PFSK-1 (cell line): ENCODE results near the gene EPB42.

Source experiments
- REST ChIP-seq, 2 experiments: IDR thresholded peaks; 2 replicates each; pipeline versions ENCODE4 v1.6.1 to v1.8.0; 2011 to 2012; ENCODE audit warnings: low read depth in 2 of 2, low read length in 2 of 2, control low read depth in 1 of 2, inconsistent platforms in 1 of 2, mild to moderate bottlenecking in 1 of 2, moderate library complexity in 1 of 2; ENCODE audit not compliant: insufficient read depth in 1 of 2
- TAF1 ChIP-seq: IDR thresholded peaks from 2 replicates; pipeline ENCODE4 v1.6.1; 2012; ENCODE audit warnings: low read length, control low read depth, borderline replicate concordance; ENCODE audit not compliant: insufficient read depth

DNA sequence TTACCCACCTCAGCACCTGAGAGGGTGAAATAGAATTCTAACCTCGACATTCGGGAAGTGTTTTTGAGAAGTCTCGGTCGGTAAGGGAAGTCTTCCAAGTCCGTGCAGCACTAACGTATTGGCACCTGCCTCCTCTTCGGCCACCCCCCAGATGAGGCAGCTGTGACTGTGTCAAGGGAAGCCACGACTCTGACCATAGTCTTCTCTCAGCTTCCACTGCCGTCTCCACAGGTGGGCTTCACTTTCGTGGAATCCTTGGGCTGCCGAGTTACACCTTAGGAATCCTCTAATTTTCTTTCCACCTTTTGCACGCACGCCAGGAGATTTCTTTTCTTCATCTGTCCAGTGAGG, 34.8 kb downstream of the EPB42 start:
- TF ChIP-seq REST (IDR thresholded peaks at IDR 0.05; ENCODE audit: insufficient read depth in 1 of 2, low read depth in 2 of 2, low read length in 2 of 2) (no peak), TAF1 (no peak)
